ENCODE measurements around the gene IPO9.
A peak's percentile ranks its signal among the peaks of the same experiment; 100 is the strongest.

IPO9 gene

GRCh38 chr1:201828820-201829774, at the start of gene IPO9:
Gene IPO9 (plus strand): TSS chr1:201829157. CDS start chr1:201829210, 53 bp downstream.
- DNase-seq (ENCODE audit: low read depth), result peak; percentile 93

GRCh38 chr1:201779351-201779880, 49.5 kb upstream of the IPO9 start:
- DNase-seq (ENCODE audit: low read depth), result no peak

GRCh38 chr1:201780952-201781351, 48.0 kb upstream of the IPO9 start:
- no peak for DNase-seq (ENCODE audit: low read depth)

GRCh38 chr1:201781437-201781836, 47.5 kb upstream of the IPO9 start:
- no peak for DNase-seq (ENCODE audit: low read depth)

GRCh38 chr1:201782353-201782752, 46.6 kb upstream of the IPO9 start:
- DNase-seq (ENCODE audit: low read depth), result no peak

GRCh38 chr1:201783058-201783457, 45.9 kb upstream of the IPO9 start:
- DNase-seq (ENCODE audit: low read depth), result no peak

- DNase-seq (ENCODE audit: low read depth), result no peak
Observed at GRCh38 chr1:201783572-201783971, 45.4 kb upstream of the IPO9 start.

GRCh38 chr1:201785291-201785690, 43.7 kb upstream of the IPO9 start:
- no peak for DNase-seq (ENCODE audit: low read depth)

- DNase-seq (ENCODE audit: low read depth), result no peak
Observed at GRCh38 chr1:201786824-201787223, 42.1 kb upstream of the IPO9 start.

- no peak for DNase-seq (ENCODE audit: low read depth)
Observed at GRCh38 chr1:201788296-201788695, 40.7 kb upstream of the IPO9 start.

GRCh38 chr1:201789245-201789644, 39.7 kb upstream of the IPO9 start:
- no peak for DNase-seq (ENCODE audit: low read depth)

GRCh38 chr1:201790261-201790660, 38.7 kb upstream of the IPO9 start:
- no peak for DNase-seq (ENCODE audit: low read depth)

GRCh38 chr1:201791051-201791778, 37.7 kb upstream of the IPO9 start:
- DNase-seq (ENCODE audit: low read depth), result no peak

- DNase-seq (ENCODE audit: low read depth), result no peak
Observed at GRCh38 chr1:201791779-201792173, 37.2 kb upstream of the IPO9 start.

GRCh38 chr1:201792534-201793305, 36.2 kb upstream of the IPO9 start:
- peak; percentile 9 for DNase-seq (ENCODE audit: low read depth)

GRCh38 chr1:201793306-201793925, 35.5 kb upstream of the IPO9 start:
- DNase-seq (ENCODE audit: low read depth), result no peak

GRCh38 chr1:201795066-201795465, 33.9 kb upstream of the IPO9 start:
- no peak for DNase-seq (ENCODE audit: low read depth)

- no peak for DNase-seq (ENCODE audit: low read depth)
Observed at GRCh38 chr1:201800246-201800645, 28.7 kb upstream of the IPO9 start.

GRCh38 chr1:201806801-201807200, 22.2 kb upstream of the IPO9 start:
- DNase-seq (ENCODE audit: low read depth), result no peak

- no peak for DNase-seq (ENCODE audit: low read depth)
Observed at GRCh38 chr1:201807958-201808632, 20.9 kb upstream of the IPO9 start.

GRCh38 chr1:201808633-201808990, 20.3 kb upstream of the IPO9 start:
- DNase-seq (ENCODE audit: low read depth), result no peak
